ENCODE measurements around the gene RTP3. TPM values are rescaled to one million over a fixed set of nuclear protein-coding genes. Genes with fewer than 3 reads are reported as not detected.

The RTP3 gene
- not detected for total RNA-seq

DNA sequence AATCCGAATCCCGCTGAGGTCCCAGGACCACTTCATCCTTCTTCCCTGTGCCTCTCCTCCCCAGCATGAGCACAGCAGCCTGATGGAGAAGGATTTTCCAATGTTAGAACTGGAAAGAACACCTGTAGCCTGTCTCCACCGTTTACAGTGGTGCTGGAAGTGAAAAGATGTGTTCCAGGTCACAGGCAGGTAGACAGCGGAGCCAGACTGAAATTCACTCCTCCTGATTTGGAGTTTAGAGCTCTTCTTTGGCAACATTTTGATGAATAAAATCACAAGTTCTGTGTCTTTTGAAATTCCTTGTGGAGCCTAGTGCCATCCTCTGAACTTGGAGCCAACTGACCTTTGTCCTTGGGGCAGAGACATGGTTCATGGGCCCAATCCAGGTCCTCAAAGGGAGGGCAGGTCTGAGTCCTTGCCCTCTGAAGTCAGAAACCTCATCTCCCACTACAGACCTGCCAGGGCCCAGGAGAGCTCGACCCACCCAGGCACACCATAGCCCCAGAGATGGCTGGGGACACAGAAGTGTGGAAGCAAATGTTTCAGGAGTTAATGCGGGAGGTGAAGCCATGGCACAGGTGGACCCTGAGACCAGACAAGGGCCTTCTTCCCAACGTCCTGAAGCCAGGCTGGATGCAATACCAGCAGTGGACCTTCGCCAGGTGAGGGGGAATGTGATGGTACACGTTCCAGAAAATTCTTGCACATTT is at the start of gene RTP3:
Gene RTP3 (plus strand): TSS at position 421 of the 710 bp plus-strand sequence. CDS start 87 bp downstream, at position 508.
- no peak within 1 kb of the TSS for H3K27ac Mint-ChIP-seq
- H3K36me3 Mint-ChIP-seq (ENCODE audit: low read depth): no peaks in the 10 kb centered on the region
- H3K4me3 Mint-ChIP-seq: no peak within 1 kb of the TSS
- no peaks in the 10 kb centered on the region for H3K27me3 Mint-ChIP-seq
- no peaks in the 10 kb centered on the region for H3K9me3 Mint-ChIP-seq
- no peak for DNase-seq
- CTCF ChIA-PET: interaction anchor here (1.3 to 6.6 kb wide), 4 partner anchors 9 to 34 kb away, joined by 3 to 52 read pairs (median 4); no protein-coding TSS in a partner anchor
- peaks cover 16% of the 10 kb centered on the region for H3K4me1 Mint-ChIP-seq
- POLR2A ChIA-PET: no interaction called here

DNA sequence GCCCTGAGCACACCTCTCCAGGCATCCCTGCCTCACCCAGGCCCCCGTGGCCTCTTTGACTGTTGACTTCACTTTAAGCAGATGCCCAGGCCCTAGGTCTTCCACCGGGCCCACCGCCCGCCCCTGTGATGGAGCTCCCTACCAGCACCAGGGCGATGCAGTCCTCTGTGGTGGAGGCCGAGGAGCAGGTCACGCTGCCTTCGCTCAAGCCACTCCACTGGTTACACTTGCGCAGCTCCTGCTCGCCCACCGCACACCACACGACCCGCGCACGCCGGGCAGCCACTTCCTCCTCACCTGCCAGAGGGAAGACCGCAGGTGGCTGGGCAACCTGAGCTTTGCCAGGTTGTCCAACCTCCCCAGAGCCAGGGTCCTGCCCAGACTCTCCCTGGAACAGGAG is 49.1 kb upstream of the RTP3 start:
- Mint-ChIP-seq H3K27me3 (peaks cover 30% of the 10 kb centered on the region), H3K4me1 (peaks cover 9% of the 10 kb centered on the region), H3K9me3 (no peaks in the 10 kb centered on the region), H3K36me3 (ENCODE audit: low read depth) (no peaks in the 10 kb centered on the region), H3K27ac (no peak overlapping the region), H3K4me3 (no peak overlapping the region)
- ChIA-PET POLR2A (no interaction called here), CTCF (no interaction called here)
- DNase-seq: no peak

DNA sequence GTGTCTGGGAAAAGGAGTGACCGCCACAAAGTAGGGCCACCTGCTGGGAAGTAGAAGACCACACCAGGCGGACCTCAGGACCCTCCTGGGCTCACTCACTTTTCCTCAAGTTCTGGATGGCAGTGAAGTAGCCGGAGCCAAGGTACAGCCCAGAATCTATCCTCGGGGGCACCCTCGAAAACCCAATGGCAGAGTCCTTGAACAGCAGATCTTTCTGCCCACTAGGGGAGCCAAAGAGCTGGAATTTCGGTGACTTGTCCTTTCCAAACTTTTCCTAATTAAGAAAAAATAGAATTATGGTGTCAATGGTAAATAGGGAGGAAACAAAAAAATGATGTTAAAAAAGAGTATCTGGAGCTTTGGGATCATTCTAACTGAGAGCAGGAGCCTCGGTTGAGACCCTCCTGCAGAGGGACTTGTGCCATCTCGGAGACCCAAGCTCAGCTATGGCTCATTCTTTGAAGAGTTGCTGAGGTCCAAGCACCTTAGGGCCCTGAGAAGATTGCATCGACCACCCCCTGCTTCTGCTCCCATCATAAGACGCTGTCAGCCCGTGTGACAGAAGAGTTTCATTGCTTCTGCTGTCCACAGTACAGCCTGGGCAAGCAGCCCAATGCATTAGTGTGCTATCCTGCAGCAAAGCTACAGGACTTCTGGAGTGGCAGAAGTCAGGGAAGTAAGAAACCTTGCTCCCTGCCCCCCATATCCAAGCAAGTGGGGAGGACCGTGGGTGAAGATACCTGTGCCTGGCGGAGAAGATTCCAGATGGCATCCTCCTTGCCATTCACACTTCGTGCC is 47.8 kb upstream of the RTP3 start:
- POLR2A ChIA-PET: no interaction called here
- no peaks in the 10 kb centered on the region for H3K9me3 Mint-ChIP-seq
- H3K4me3 Mint-ChIP-seq: no peak overlapping the region
- H3K4me1 Mint-ChIP-seq: peaks cover 2% of the 10 kb centered on the region
- H3K27me3 Mint-ChIP-seq: peaks cover 33% of the 10 kb centered on the region
- DNase-seq: no peak
- H3K27ac Mint-ChIP-seq: no peak overlapping the region
- no peaks in the 10 kb centered on the region for H3K36me3 Mint-ChIP-seq (ENCODE audit: low read depth)
- CTCF ChIA-PET: interaction anchor here (0.9 to 1.4 kb wide), 5 partner anchors 11 to 116 kb away, joined by 3 to 4 read pairs (median 3); partner anchors contain the start of genes LRRC2 and LTF

DNA sequence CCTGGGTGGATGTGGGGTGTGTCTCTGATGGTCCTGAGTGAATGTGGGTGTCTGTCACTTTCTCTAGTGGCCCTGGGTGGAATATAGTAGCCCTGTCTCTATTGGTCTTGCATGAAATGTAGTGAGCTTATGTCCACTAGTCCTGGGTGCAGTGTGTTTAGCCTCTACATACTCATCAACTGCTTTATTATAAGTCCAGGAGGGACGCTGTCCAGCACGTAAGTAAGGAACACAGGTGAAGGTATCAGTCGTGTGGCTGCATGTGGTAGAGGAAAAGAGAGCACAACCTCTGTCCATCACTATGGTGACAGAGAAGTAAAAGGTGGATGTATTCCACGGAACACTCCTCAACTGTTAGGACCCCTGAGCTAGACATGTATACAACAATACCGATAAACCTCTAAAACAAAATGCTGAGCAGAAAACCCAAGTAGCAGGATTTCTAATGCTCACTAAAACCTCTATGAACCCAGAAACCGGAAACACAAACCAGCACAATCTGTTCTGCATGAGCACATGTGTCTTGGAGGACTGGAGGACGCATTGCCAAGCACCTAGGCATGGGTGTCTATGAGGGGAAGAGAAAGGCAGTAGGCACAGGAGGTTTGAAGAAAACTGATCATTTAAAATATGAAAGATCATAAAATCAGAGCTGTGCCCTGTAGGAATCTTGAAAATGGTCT is 44.1 kb upstream of the RTP3 start:
- ChIA-PET POLR2A (no interaction called here), CTCF (interaction anchor here (0.6 kb wide), 1 partner anchor 715 kb away, joined by 4 read pairs; no protein-coding TSS in a partner anchor)
- Mint-ChIP-seq H3K27me3 (peaks cover 30% of the 10 kb centered on the region), H3K9me3 (no peaks in the 10 kb centered on the region), H3K36me3 (ENCODE audit: low read depth) (no peaks in the 10 kb centered on the region), H3K4me3 (no peak overlapping the region), H3K27ac (no peak overlapping the region), H3K4me1 (peaks cover 2% of the 10 kb centered on the region)
- no peak for DNase-seq

DNA sequence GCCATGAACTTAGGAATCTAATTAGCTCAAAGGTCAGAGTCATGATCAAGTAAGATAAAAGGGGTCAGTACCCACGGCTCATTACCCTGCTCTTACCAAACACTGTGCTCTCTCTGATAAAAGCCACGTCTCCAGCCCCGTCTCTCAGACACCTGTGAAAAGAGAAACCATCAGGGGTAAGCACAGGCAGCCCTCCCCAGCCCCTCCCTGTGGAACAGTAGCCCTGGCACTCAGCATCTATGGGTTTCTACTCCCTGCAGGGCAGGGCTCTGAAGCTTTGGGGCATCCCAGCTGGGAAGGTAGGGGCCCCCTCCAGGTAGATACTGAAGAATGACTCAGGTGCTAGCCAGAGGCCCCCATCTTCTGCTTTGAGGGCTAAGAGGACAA is 43.6 kb upstream of the RTP3 start:
- DNase-seq: no peak
- Mint-ChIP-seq H3K4me1 (peaks cover 2% of the 10 kb centered on the region), H3K27me3 (peaks cover 33% of the 10 kb centered on the region), H3K9me3 (no peaks in the 10 kb centered on the region), H3K27ac (no peak overlapping the region), H3K36me3 (ENCODE audit: low read depth) (no peaks in the 10 kb centered on the region), H3K4me3 (no peak overlapping the region)
- ChIA-PET CTCF (interaction anchor here (0.6 kb wide), 1 partner anchor 715 kb away, joined by 4 read pairs; no protein-coding TSS in a partner anchor), POLR2A (no interaction called here)

DNA sequence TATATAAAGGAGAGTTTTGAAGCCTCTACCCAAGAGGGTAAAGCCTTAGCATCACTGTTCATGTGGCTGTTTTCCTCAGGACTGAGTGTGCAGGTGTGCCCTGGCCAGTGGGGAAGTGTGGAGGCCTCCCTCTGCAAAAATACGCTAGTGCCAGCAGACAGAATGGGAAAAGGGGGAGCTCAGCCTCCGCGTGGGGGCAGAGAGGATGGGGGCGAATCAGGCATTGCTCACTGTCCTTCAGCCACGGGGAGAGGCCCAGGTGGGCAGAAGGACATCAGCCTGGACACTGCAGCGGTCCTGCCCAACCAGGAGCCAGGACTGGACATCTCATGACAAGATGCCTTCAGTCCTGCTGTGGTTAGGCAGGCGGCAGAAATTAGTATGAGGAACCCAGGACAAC is 43.2 kb upstream of the RTP3 start:
- peaks cover 2% of the 10 kb centered on the region for H3K4me1 Mint-ChIP-seq
- H3K36me3 Mint-ChIP-seq (ENCODE audit: low read depth): no peaks in the 10 kb centered on the region
- peaks cover 37% of the 10 kb centered on the region for H3K27me3 Mint-ChIP-seq
- no peak overlapping the region for H3K27ac Mint-ChIP-seq
- no peak for DNase-seq
- CTCF ChIA-PET: no interaction called here
- H3K9me3 Mint-ChIP-seq: no peaks in the 10 kb centered on the region
- POLR2A ChIA-PET: no interaction called here
- no peak overlapping the region for H3K4me3 Mint-ChIP-seq

DNA sequence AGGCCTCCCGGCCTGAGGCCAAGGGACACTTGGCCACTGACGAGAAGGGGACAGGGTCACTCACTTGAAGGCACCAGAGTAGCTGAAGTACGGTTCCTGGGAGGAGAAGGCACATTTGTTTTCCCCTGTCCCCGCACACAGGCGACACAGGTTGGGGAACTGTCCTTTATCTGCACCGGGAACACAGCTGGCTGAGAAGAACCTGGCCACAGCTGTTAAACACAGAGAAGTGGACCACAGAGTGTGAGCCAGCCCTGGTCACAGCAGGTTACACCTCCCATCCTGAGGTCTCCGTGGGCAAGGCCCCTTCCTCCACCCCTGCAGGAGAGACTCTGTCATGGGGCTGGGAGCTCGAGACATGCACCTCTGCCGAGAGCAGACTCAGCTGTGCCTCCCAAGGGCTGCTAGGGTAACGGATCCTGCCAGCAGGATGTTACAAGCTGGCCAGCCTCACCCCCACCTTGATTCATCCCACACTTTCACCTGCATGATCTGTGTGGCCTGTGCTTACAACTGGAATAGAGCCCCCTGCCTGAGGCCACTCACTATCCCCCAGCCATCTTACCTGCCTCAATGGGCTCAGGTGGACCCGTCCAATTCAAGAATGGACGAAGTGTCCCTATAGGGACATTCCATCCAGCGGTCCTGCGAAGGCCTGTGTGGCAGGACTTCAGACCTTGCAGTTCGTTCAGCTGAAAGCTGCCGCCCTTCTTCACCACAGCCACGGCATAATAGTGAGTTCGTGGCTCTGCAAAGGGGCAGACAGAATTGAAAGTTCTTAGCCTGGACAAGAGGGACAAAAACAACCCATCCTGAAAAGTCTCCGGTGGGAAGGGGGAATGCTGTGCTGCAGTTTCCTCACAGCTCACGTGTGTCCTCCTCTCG is 42.3 kb upstream of the RTP3 start:
- H3K27ac Mint-ChIP-seq: no peak overlapping the region
- H3K9me3 Mint-ChIP-seq: no peaks in the 10 kb centered on the region
- H3K4me3 Mint-ChIP-seq: no peak overlapping the region
- no peaks in the 10 kb centered on the region for H3K36me3 Mint-ChIP-seq (ENCODE audit: low read depth)
- no peak for DNase-seq
- CTCF ChIA-PET: interaction anchor here (1.0 kb wide), 1 partner anchor 30 kb away, joined by 3 read pairs; no protein-coding TSS in a partner anchor
- POLR2A ChIA-PET: no interaction called here
- H3K27me3 Mint-ChIP-seq: peaks cover 45% of the 10 kb centered on the region
- H3K4me1 Mint-ChIP-seq: peaks cover 2% of the 10 kb centered on the region

DNA sequence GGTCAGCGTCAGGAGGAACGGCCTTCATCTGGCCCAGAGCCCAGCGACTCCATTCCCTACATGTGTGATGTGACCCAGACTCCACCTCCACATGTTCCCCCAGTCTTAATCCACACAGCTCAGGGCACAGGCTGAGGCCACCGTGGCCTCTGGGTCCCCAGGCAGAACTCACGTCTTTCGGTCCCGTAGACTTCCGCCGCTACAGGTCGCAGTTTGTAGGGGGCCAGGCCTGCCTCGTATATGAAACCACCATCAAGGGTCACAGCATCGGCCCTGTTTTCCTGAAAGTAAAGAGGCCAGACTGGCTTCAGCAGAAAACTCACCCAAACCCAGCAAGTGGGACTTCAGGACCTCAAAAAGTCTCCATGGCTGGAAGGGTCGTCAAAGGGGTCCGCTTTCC is 41.7 kb upstream of the RTP3 start:
- Mint-ChIP-seq H3K4me3 (no peak overlapping the region), H3K36me3 (ENCODE audit: low read depth) (no peaks in the 10 kb centered on the region), H3K9me3 (no peaks in the 10 kb centered on the region), H3K27ac (no peak overlapping the region), H3K4me1 (peaks cover 2% of the 10 kb centered on the region), H3K27me3 (peaks cover 48% of the 10 kb centered on the region)
- ChIA-PET POLR2A (no interaction called here), CTCF (no interaction called here)
- DNase-seq: no peak

DNA sequence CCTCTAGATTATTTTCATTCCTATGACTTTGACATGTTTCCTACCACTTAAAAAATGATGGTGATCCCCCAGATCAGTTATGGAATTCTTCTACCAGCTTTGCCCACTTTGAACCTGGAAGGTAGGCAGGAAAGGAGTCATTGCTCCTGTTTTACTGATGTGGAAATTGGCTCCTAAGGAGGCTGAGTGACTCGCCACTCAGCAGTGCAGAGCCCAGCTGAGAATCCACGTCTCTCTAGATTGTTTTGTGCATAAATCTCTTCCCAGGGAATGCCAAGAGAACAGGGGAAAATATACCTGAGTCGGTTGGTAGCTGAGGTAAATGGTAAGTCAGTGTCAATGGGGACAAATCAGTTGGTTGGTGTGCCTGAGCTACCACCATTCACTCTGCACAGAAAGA is 37.7 kb upstream of the RTP3 start:
- DNase-seq: no peak
- Mint-ChIP-seq H3K9me3 (no peaks in the 10 kb centered on the region), H3K4me1 (peaks cover 2% of the 10 kb centered on the region), H3K27ac (no peak overlapping the region), H3K4me3 (no peak overlapping the region), H3K36me3 (ENCODE audit: low read depth) (no peaks in the 10 kb centered on the region), H3K27me3 (peaks cover 59% of the 10 kb centered on the region)
- CTCF ChIA-PET: interaction anchor here (1.5 kb wide), 1 partner anchor 10 kb away, joined by 6 read pairs; no protein-coding TSS in a partner anchor
- POLR2A ChIA-PET: no interaction called here

DNA sequence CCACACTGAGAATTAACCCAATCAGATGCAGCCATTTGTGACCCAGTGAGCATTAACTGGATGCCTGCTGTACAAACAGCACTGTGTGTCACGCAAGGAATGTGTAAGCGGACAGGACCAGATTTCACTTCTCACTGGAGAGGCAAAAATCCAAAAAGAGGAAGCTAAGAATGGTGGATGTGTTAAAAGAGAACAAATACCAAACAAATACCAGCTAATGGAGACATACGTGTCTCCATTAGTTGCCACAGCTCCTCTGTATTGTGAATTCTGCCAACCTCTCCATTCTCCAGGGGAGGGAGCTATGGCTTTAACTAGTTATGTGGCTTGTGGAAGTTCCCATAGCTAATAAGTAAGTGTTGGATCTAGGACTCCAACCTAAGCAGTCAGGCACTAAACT is 35.7 kb upstream of the RTP3 start:
- no peaks in the 10 kb centered on the region for H3K9me3 Mint-ChIP-seq
- H3K27me3 Mint-ChIP-seq: peaks cover 72% of the 10 kb centered on the region
- no peak for DNase-seq
- ChIA-PET CTCF (interaction anchor here (3.7 kb wide), 1 partner anchor 27 kb away, joined by 21 read pairs; no protein-coding TSS in a partner anchor), POLR2A (no interaction called here)
- H3K36me3 Mint-ChIP-seq (ENCODE audit: low read depth): no peaks in the 10 kb centered on the region
- H3K4me3 Mint-ChIP-seq: no peak overlapping the region
- peaks cover 2% of the 10 kb centered on the region for H3K4me1 Mint-ChIP-seq
- H3K27ac Mint-ChIP-seq: no peak overlapping the region

DNA sequence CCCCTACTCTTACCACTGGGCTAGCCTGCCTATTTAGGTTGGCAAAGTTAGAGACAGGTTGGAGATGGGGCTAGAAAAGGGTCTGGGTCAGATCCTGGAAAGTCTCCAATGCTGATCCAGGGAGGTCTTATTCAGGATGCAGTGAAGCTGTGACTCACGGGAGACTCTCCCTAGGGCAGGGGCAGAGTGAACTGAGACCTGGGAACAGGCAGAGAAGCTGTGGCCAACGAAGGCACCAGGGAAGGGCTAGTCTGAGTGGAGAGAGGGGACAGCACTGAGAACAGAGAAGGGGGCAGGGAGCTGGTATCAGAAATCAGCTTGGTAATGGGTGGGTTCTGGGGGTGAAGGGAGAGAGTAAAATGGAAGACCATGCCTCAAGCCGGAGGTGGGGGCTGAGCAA is 35.3 kb upstream of the RTP3 start:
- no peak for DNase-seq
- H3K4me1 Mint-ChIP-seq: peaks cover 2% of the 10 kb centered on the region
- peaks cover 69% of the 10 kb centered on the region for H3K27me3 Mint-ChIP-seq
- H3K9me3 Mint-ChIP-seq: no peaks in the 10 kb centered on the region
- ChIA-PET CTCF (interaction anchor here (0.5 to 3.7 kb wide), 3 partner anchors 26 to 67 kb away, joined by 4 to 21 read pairs (median 6); partner anchors contain the start of gene RTP3), POLR2A (no interaction called here)
- no peak overlapping the region for H3K4me3 Mint-ChIP-seq
- H3K27ac Mint-ChIP-seq: no peak overlapping the region
- H3K36me3 Mint-ChIP-seq (ENCODE audit: low read depth): no peaks in the 10 kb centered on the region

All from activated CD4-positive, alpha-beta T cell treated with anti-CD3 and anti-CD28 coated beads, Interleukin-2, amount 10 ng/mL, durations not matched to agents 7 days and 5 days (primary cell).